ENCODE measurements around the gene ORM1.

The ORM1 gene

GRCh38 chr9:114363424-114363823, 40.5 kb downstream of the ORM1 start:
- Histone ChIP-seq H3K9me3 (ENCODE audit: severe bottlenecking) (no peaks in the 10 kb centered on the region), H3K27ac (no peak overlapping the region), H3K36me3 (peaks cover 92% of the 10 kb centered on the region), H3K27me3 (ENCODE audit: insufficient read depth, low read depth, severe bottlenecking) (no peaks in the 10 kb centered on the region), H3K4me3 (ENCODE audit: low read depth, low read length) (no peak overlapping the region)
- DNase-seq = no peak
- TF ChIP-seq, protein P1, sequence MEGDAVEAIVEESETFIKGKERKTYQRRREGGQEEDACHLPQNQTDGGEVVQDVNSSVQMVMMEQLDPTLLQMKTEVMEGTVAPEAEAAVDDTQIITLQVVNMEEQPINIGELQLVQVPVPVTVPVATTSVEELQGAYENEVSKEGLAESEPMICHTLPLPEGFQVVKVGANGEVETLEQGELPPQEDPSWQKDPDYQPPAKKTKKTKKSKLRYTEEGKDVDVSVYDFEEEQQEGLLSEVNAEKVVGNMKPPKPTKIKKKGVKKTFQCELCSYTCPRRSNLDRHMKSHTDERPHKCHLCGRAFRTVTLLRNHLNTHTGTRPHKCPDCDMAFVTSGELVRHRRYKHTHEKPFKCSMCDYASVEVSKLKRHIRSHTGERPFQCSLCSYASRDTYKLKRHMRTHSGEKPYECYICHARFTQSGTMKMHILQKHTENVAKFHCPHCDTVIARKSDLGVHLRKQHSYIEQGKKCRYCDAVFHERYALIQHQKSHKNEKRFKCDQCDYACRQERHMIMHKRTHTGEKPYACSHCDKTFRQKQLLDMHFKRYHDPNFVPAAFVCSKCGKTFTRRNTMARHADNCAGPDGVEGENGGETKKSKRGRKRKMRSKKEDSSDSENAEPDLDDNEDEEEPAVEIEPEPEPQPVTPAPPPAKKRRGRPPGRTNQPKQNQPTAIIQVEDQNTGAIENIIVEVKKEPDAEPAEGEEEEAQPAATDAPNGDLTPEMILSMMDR (IDR thresholded peaks at IDR 0.05; ENCODE audit: low read depth, low read length) = no peak

GRCh38 chr9:114364134-114365041, 41.5 kb downstream of the ORM1 start:
- Histone ChIP-seq H3K36me3 (peaks cover 87% of the 10 kb centered on the region), H3K27ac (peak overlapping the region; percentile 10; the same call in 1 of the 2 replicates), H3K27me3 (ENCODE audit: insufficient read depth, low read depth, severe bottlenecking) (no peaks in the 10 kb centered on the region), H3K9me3 (ENCODE audit: severe bottlenecking) (no peaks in the 10 kb centered on the region), H3K4me3 (ENCODE audit: low read depth, low read length) (no peak overlapping the region)
- TF ChIP-seq, protein P1 (IDR thresholded peaks at IDR 0.05; ENCODE audit: low read depth, low read length) = no peak
- DNase-seq = no peak

DNA sequence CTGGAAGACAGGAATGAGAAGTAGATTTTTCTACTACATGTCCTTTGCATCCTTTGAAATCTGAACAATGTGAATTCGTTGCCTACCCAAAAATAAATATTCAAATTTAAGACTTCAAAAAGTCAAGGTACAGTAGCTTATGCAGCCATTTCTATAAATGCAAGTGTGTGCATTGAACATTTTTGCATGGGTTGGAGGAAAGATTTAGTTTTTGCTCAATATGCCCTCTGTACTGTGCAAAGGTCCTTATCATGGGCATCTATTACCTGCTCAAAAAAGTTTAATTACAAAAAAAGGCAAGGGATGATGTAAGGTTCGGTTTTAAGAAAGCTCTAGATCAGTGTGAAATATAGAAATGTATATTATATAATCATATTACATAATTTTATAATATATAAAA, 42.3 kb downstream of the ORM1 start:
- Histone ChIP-seq H3K36me3 (peaks cover 79% of the 10 kb centered on the region), H3K27me3 (ENCODE audit: insufficient read depth, low read depth, severe bottlenecking) (no peaks in the 10 kb centered on the region), H3K4me3 (ENCODE audit: low read depth, low read length) (no peak overlapping the region), H3K27ac (no peak overlapping the region), H3K9me3 (ENCODE audit: severe bottlenecking) (no peaks in the 10 kb centered on the region)
- TF ChIP-seq, protein P1 (IDR thresholded peaks at IDR 0.05; ENCODE audit: low read depth, low read length) = no peak
- DNase-seq = no peak

- Histone ChIP-seq H3K9me3 (ENCODE audit: severe bottlenecking) (no peaks in the 10 kb centered on the region), H3K36me3 (peaks cover 72% of the 10 kb centered on the region), H3K27ac (no peak overlapping the region), H3K27me3 (ENCODE audit: insufficient read depth, low read depth, severe bottlenecking) (no peaks in the 10 kb centered on the region), H3K4me3 (ENCODE audit: low read depth, low read length) (no peak overlapping the region)
- TF ChIP-seq, protein P1 (IDR thresholded peaks at IDR 0.05; ENCODE audit: low read depth, low read length) = no peak
- DNase-seq = no peak
These were observed 43.6 kb downstream of the ORM1 start for GRCh38 chr9:114366334-114367128.

DNA sequence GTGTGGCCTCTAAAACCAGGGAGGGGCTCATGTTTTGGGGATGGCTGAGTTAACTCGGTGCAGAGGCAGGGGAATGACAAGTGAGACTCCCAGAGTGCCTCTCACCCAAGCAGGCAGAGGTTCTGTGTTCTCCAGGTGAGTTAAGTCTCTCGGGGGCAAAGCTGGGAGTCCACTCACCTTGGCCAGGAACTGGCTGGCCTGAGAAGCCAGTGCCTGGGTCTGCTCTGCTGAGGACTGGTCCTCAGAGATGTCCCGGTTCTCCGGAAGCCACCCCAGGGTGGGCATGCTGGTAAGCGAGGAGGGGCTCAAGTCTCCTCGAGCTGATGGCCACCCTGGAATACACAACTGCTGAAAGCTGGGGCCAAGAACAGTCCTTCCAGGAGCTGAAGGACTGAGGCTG, 44.5 kb downstream of the ORM1 start:
- Histone ChIP-seq H3K36me3 (peaks cover 72% of the 10 kb centered on the region), H3K9me3 (ENCODE audit: severe bottlenecking) (no peaks in the 10 kb centered on the region), H3K27ac (peak overlapping the region; percentile 97), H3K27me3 (ENCODE audit: insufficient read depth, low read depth, severe bottlenecking) (no peaks in the 10 kb centered on the region), H3K4me3 (ENCODE audit: low read depth, low read length) (no peak overlapping the region)
- TF ChIP-seq, protein P1 (IDR thresholded peaks at IDR 0.05; ENCODE audit: low read depth, low read length) = no peak
- no peak for DNase-seq
